ENCODE results near the gene NUSAP1. TPM values are rescaled to one million over a fixed set of nuclear protein-coding genes. Genes with fewer than 3 reads are reported as not detected.

NUSAP1 gene
- total and polyA plus RNA-seq, 4 donors: 4.6 to 149 (median 8.3) TPM

DNA sequence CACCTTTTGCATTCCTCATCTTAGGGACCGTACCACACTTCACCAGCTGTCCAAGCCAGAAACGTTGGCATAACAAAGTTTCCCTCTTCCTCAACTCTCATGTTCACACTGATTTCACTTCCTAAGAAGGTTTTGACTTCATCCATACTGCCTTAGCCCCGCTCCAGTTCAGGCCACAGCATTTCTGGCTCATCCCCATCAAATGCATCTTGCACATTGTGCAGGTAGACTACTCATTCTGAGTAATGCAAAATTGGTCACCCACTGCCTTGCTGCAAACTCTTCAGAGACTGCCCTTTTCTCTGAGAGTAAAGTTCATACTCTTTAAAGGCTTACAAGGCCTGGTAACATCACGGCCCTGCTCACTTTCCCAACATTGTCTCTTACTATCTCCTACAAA is 8.8 kb downstream of the NUSAP1 start:
- Histone ChIP-seq H3K27ac (ENCODE audit: low read depth in 1 of 2, low read length in 2 of 2) (no peak overlapping the region), H3K36me3 (ENCODE audit: control insufficient read depth in 4 of 4, insufficient read depth in 3 of 4, low read depth in 1 of 4, low read length in 3 of 4) (peaks cover 0 to 2% (median 1%) of the 10 kb centered on the region in 4 donors), H3K27me3 (ENCODE audit: control insufficient read depth in 4 of 4, insufficient read depth in 4 of 4, low read length in 3 of 4) (no peaks in the 10 kb centered on the region), H3K9me3 (ENCODE audit: control insufficient read depth in 4 of 4, low read length in 3 of 4) (no peaks in the 10 kb centered on the region), H3K4me3 (ENCODE audit: low read depth in 1 of 3, low read length in 3 of 3) (no peak overlapping the region), H3K9ac (ENCODE audit: low read depth in 1 of 2, low read length in 2 of 2) (no peak overlapping the region), H3K4me1 (ENCODE audit: control insufficient read depth in 4 of 4, insufficient read depth in 4 of 4, low read length in 3 of 4) (no peaks in the 10 kb centered on the region)
- TF ChIP-seq EGR1 (IDR thresholded peaks at IDR 0.05; ENCODE audit: low read depth in 2 of 2): no peak
- no peak for TF ChIP-seq GABPA (IDR thresholded peaks at IDR 0.05 in 1 of 2, conservative IDR thresholded peaks at IDR 0.05 in 1 of 2)
- no peak for TF ChIP-seq JUND (IDR thresholded peaks at IDR 0.05)
- WGBS: 84% methylated on average over 4 of the region's 4 CpGs
- DNase-seq (ENCODE audit: low spot score): no peak

DNA sequence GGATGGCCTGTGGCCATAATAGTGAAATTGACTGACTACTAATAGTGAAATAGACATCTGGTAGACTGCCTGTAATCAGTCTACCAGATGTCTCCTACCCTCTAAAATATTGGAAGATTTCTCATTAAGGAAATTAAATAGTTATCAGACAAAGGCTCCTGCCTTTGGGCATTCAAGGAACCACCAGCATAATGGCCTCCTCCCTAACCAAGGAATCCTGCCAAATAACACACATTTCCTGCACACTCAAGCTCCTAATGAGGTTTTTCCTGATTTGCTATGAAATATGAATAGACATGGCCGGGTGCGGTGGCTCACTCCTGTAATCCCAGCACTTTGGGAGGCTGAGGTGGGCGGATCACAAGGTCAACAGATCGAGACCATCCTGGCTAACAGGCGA is 14.6 kb downstream of the NUSAP1 start:
- Histone ChIP-seq H3K27ac (ENCODE audit: low read depth in 1 of 2, low read length in 2 of 2) (no peak overlapping the region), H3K27me3 (ENCODE audit: control insufficient read depth in 4 of 4, insufficient read depth in 4 of 4, low read length in 3 of 4) (no peaks in the 10 kb centered on the region), H3K36me3 (ENCODE audit: control insufficient read depth in 4 of 4, insufficient read depth in 3 of 4, low read depth in 1 of 4, low read length in 3 of 4) (peaks cover 0 to 4% (median 1%) of the 10 kb centered on the region in 4 donors), H3K9me3 (ENCODE audit: control insufficient read depth in 4 of 4, low read length in 3 of 4) (no peaks in the 10 kb centered on the region), H3K9ac (ENCODE audit: low read depth in 1 of 2, low read length in 2 of 2) (no peak overlapping the region), H3K4me3 (ENCODE audit: low read depth in 1 of 3, low read length in 3 of 3) (no peak overlapping the region), H3K4me1 (ENCODE audit: control insufficient read depth in 4 of 4, insufficient read depth in 4 of 4, low read length in 3 of 4) (no peaks in the 10 kb centered on the region)
- DNase-seq (ENCODE audit: low spot score): no peak
- TF ChIP-seq, protein P1, sequence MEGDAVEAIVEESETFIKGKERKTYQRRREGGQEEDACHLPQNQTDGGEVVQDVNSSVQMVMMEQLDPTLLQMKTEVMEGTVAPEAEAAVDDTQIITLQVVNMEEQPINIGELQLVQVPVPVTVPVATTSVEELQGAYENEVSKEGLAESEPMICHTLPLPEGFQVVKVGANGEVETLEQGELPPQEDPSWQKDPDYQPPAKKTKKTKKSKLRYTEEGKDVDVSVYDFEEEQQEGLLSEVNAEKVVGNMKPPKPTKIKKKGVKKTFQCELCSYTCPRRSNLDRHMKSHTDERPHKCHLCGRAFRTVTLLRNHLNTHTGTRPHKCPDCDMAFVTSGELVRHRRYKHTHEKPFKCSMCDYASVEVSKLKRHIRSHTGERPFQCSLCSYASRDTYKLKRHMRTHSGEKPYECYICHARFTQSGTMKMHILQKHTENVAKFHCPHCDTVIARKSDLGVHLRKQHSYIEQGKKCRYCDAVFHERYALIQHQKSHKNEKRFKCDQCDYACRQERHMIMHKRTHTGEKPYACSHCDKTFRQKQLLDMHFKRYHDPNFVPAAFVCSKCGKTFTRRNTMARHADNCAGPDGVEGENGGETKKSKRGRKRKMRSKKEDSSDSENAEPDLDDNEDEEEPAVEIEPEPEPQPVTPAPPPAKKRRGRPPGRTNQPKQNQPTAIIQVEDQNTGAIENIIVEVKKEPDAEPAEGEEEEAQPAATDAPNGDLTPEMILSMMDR (IDR thresholded peaks at IDR 0.05; ENCODE audit: low read depth, low read length, missing input control): no peak
- TF ChIP-seq HNF4A (conservative IDR thresholded peaks at IDR 0.05) (no peak), YY1 (IDR thresholded peaks at IDR 0.05) (no peak), EGR1 (IDR thresholded peaks at IDR 0.05; ENCODE audit: low read depth in 2 of 2) (no peak), RXRA (IDR thresholded peaks at IDR 0.05) (no peak), JUND (IDR thresholded peaks at IDR 0.05) (no peak), TAF1 (conservative IDR thresholded peaks at IDR 0.05) (no peak), NR2F2 (IDR thresholded peaks at IDR 0.05) (no peak)
- 94% methylated on average over 5 of the region's 5 CpGs for WGBS

DNA sequence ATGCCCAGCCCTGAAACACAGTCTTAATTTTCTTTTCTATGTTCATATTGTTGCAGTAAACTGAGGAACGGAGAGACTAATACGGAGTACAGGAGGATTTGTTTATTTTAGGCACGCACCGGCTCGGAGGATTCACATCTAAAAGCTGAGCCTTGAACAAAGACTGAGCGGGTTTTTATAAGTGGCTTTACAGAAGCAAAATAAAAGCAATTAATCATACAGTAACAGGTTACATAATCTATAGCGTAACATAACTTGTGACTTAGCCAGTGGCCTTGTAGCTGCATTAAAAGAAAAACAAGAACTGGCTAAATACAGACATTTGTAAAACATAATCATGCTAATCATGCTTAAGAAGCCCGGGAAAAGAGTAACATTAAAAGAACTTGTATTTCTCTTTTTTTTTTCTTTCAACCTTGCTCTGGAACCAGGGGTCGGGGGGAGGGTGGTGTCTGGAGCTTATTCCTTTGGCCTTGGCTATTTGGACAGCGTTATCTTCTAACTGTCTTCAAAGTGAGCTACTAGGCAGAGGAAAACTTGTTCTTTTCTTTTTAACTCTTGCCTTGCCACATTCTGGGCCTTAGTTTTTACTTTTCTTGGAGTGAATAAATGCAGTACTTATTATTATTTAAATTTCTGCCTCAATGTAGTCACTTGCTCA is 17.5 kb downstream of the NUSAP1 start:
- TF ChIP-seq, protein P1 (IDR thresholded peaks at IDR 0.05; ENCODE audit: low read depth, low read length, missing input control): no peak
- TF ChIP-seq, protein P2, sequence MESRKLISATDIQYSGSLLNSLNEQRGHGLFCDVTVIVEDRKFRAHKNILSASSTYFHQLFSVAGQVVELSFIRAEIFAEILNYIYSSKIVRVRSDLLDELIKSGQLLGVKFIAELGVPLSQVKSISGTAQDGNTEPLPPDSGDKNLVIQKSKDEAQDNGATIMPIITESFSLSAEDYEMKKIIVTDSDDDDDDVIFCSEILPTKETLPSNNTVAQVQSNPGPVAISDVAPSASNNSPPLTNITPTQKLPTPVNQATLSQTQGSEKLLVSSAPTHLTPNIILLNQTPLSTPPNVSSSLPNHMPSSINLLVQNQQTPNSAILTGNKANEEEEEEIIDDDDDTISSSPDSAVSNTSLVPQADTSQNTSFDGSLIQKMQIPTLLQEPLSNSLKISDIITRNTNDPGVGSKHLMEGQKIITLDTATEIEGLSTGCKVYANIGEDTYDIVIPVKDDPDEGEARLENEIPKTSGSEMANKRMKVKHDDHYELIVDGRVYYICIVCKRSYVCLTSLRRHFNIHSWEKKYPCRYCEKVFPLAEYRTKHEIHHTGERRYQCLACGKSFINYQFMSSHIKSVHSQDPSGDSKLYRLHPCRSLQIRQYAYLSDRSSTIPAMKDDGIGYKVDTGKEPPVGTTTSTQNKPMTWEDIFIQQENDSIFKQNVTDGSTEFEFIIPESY (IDR thresholded peaks at IDR 0.05): no peak
- no peak for TF ChIP-seq RXRA (IDR thresholded peaks at IDR 0.05)
- TF ChIP-seq FOXA1 (IDR thresholded peaks at IDR 0.05): no peak
- TF ChIP-seq HNF4G (IDR thresholded peaks at IDR 0.05): no peak
- TF ChIP-seq GABPA (IDR thresholded peaks at IDR 0.05 in 1 of 2, conservative IDR thresholded peaks at IDR 0.05 in 1 of 2): no peak
- Histone ChIP-seq H3K27ac (ENCODE audit: low read depth in 1 of 2, low read length in 2 of 2) (no peak overlapping the region), H3K27me3 (ENCODE audit: control insufficient read depth in 4 of 4, insufficient read depth in 4 of 4, low read length in 3 of 4) (no peaks in the 10 kb centered on the region), H3K4me1 (ENCODE audit: control insufficient read depth in 4 of 4, insufficient read depth in 4 of 4, low read length in 3 of 4) (no peaks in the 10 kb centered on the region), H3K36me3 (ENCODE audit: control insufficient read depth in 4 of 4, insufficient read depth in 3 of 4, low read depth in 1 of 4, low read length in 3 of 4) (peaks cover 0 to 2% (median under 1%) of the 10 kb centered on the region in 4 donors), H3K9me3 (ENCODE audit: control insufficient read depth in 4 of 4, low read length in 3 of 4) (no peaks in the 10 kb centered on the region), H3K4me3 (ENCODE audit: low read depth in 1 of 3, low read length in 3 of 3) (no peak overlapping the region), H3K9ac (ENCODE audit: low read depth in 1 of 2, low read length in 2 of 2) (no peak overlapping the region)
- 87% methylated on average over 10 of the region's 10 CpGs for WGBS
- DNase-seq (ENCODE audit: low spot score): no peak

Measured in liver (tissue), 9 donors.